GM12865 (cell line): Measurements from ENCODE around the gene VAMP8.
"Not testable (repeated sequence)": the region's sequence is repeated elsewhere in the genome, so short reads cannot be mapped to it uniquely, and the experiment has no call there.

Experiments used
- DNase-seq: peaks from one replicate; pipeline ENCODE4 v3.0.0; 2010; ENCODE audit warnings: low read depth
- H3K4me3 ChIP-seq: 2 replicates; pipeline ENCODE4 v1.5.1; 2011; ENCODE audit warnings: mild to moderate bottlenecking, low read depth, low read length, control low read depth
- TF ChIP-seq, protein P1 (sequence below): IDR thresholded peaks from 2 replicates; pipeline ENCODE4 v1.5.1; 2011; ENCODE audit warnings: low read length, control low read depth, low read depth, inconsistent platforms; ENCODE audit not compliant: insufficient read depth; ENCODE audit errors: missing control alignments

VAMP8 gene

DNA sequence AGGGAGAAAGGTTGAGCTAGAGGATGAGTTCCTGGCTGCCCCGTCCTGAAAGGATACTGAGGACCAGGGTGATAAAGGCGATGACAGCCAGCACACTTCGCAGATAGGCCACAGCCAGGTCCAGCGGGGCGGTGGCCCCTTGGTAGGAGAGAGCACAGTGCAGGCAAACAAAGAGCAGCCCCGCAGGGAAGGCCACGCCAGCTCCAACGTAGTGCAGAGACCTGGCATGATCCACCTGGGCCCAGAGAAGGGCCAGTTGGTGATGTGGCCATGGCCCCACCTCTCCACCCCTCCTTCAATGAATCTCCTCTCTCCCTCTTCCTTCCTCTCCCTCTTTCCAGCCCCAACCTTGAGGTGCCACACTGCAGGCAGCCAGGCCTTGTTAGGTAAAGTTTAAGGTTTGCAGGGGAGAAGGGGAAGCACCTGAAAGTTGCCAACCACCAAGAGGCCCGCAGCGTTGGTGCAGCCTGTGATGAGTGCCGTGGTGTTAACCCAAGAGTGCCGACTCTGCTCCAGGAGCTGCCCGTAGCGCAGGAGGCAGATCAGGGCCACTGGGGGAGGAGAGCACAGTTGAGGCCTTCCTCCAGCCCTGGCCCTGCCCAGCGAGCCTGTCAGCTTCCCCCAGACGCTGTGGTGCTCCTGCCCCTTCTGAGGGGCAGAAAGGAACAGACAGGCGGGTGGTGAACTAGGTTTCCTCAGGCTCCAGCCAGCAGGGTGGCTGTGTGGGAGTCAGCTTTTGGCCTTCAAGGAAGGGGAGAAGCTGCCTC, 22.3 kb downstream of the VAMP8 start:
- DNase-seq = no peak
- TF ChIP-seq, protein P1, sequence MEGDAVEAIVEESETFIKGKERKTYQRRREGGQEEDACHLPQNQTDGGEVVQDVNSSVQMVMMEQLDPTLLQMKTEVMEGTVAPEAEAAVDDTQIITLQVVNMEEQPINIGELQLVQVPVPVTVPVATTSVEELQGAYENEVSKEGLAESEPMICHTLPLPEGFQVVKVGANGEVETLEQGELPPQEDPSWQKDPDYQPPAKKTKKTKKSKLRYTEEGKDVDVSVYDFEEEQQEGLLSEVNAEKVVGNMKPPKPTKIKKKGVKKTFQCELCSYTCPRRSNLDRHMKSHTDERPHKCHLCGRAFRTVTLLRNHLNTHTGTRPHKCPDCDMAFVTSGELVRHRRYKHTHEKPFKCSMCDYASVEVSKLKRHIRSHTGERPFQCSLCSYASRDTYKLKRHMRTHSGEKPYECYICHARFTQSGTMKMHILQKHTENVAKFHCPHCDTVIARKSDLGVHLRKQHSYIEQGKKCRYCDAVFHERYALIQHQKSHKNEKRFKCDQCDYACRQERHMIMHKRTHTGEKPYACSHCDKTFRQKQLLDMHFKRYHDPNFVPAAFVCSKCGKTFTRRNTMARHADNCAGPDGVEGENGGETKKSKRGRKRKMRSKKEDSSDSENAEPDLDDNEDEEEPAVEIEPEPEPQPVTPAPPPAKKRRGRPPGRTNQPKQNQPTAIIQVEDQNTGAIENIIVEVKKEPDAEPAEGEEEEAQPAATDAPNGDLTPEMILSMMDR = no peak
- H3K4me3 ChIP-seq = no peak overlapping the region

DNA sequence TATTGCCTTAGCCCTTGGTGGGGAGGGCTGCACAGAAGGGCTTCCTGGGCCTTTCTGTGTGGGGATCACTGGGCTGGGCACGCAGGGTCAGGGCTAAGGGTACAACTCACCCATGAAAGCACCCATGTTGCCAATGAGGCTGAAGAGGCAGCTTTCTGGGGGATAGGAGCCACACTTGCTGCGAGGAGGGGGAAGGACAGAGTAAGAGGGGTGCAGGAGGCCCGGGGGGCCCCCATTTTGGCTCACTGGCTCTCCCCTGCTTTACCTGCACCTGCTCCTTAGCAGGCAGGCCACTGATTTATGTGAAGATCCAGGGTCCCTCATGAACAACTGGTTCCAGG, 22.8 kb downstream of the VAMP8 start:
- H3K4me3 ChIP-seq = no peak overlapping the region
- no peak for DNase-seq
- TF ChIP-seq, protein P1 = no peak

DNA sequence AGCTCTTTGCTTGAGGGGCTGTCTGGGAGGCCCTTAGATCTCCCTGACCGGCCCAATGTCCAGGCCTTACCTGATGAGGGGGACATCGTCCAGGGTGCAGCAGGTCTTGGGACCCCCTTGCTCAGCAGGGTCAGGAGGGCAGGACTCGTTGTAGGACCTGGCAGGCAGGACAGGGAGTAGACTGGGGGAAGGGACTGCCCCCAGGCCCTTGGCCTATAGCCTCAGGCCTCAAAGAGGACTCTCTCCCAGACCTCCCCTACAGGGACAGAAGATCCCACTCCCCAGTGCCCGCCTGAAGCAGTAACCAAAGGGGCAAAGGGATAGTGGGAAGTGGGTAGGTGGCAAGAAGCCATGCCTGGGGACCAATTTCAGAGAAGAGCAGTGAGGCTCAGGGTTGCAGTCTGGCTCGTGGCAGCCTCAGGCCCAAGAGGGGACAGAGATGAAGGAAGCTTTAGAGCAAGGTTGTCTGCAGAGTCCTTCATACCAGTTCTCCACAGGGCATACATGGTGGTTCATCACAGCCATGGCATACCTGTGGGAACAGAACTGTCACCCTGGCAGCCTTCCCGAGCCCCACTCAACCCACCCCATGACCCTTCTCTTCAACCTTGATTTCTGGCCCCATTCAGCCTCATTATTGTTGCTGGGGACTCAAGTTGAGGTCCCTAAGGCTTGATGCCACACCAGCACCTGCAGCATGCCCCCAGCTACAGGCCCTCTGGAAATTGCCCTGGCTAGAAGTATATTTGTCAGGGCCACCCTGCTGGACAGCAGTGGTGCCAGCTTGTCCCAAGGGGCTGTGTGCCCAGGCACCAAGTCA, 23.8 kb downstream of the VAMP8 start:
- TF ChIP-seq, protein P1 = no peak
- no peak overlapping the region for H3K4me3 ChIP-seq
- no peak for DNase-seq

DNA sequence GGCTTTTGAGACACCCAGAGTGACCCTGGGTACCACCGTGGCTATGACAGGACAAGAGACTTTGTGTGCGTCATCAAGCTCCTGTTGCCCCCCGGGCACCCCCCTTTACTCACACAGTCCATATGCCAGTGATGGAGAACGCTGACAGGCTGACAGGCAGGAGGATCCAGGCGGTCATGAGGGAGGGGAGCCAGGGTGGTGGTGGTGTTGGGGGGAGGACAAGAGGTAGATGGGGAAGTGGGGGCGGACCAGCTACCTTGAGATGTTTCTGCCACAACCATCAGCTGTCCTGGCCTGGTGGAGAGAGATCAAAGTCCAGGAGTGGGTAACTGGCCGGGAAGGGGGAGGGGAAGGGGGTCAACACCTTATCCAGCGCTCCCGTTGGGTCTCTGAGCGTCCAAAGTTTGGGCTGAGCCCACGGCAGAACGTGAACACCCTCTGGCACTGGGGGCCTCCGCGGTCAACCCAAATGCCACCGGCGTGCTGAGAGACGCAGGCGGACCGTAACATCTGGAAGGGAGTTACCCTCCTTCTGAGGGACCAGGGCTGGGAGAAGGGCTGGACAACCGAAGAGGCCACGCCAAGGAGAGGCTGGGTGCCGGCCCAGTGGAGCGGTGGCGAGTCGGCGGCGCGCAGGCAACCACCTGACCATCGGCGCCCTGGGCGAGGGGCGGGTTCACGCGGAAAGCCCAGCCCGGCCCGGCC, 24.5 kb downstream of the VAMP8 start:
- peak overlapping the region; percentile 75 for H3K4me3 ChIP-seq
- no peak for DNase-seq
- TF ChIP-seq, protein P1 = no peak

DNA sequence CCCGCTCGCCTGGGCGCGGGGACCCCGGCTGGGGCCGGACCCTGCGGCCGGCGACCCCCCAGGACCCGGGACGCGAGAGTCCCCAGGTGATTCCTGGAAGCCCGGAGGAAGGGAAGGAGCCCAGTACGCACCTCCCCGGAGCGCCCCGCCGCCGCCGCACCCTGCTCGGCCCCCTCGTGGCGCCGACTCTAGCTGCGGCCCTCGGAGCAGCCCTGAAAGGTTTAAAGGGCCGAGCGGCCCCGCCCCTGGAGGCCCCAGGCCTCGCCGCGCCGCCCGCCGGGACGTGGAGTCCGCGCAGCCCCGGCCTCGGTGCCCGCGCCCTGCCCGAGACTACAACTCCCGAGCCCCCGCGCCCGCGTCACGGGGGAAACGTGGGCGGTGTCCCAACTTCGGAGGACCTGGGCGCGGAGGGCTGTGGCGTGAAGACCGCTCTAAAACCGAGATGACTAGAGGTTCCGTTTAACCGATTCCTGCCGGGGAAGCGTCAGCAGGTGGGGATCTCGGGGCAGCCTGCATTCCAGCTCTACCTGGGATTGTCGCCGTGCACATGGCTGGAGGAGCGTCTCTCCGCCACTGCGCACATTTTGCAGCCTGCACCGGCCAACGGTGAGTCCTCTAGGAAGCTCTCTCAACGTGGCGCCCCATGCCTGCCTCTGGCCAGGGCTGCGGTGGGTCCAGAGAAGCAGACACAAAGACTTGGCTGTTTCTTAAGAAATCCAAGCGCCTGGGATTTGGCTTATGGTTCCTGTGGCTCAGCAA, 25.3 kb downstream of the VAMP8 start, which contains the start of gene TMEM150A:
Gene TMEM150A (minus strand): TSS at position 223 of the 759 bp plus-strand sequence. CDS start 750 bp downstream, outside the sequence.
- H3K4me3 ChIP-seq = peak within 1 kb of the TSS; percentile 75
- TF ChIP-seq, protein P1 = peak; percentile 38
- DNase-seq = peak; percentile 92

DNA sequence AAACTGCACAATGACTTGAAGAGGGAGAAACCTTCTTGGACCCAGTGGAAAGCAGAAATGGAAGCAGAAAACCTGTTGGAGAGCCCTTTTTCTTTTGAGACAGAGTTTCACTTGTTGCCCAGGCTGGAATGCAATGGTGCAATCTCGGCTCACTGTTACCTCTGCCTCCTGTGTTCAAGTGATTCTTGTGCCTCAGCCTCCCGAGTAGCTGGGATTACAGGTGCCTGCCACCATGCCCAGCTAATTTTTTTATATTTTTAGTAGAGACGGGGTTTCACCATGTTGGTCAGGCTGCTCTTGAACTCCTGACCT, 26.7 kb downstream of the VAMP8 start:
- DNase-seq, H3K4me3 ChIP-seq: not testable (repeated sequence)
